Cardiac fibroblast (primary cell): ENCODE data around the gene SCFD2.

Experiments used
- DNase-seq, 2 donors: peaks; one replicate each; pipeline versions ENCODE4 v3.0.0 to v3.0.0-alpha.2; 2010; ENCODE audit warnings: low read depth in 2 of 2
- H3K4me3 ChIP-seq, 2 donors: replicated peaks in 1 of 2; 1 replicate in 1 of 2; 2 replicates in 1 of 2; pipeline ENCODE4 v1.5.1; 2011; ENCODE audit warnings: low read depth in 2 of 2, low read length in 2 of 2, mild to moderate bottlenecking in 2 of 2, moderate library complexity in 1 of 2
- TF ChIP-seq, protein P1 (sequence below): IDR thresholded peaks from one replicate; pipeline ENCODE4 v1.5.1; 2011; ENCODE audit warnings: low read depth, mild to moderate bottlenecking, low read length, inconsistent platforms

The SCFD2 gene

DNA sequence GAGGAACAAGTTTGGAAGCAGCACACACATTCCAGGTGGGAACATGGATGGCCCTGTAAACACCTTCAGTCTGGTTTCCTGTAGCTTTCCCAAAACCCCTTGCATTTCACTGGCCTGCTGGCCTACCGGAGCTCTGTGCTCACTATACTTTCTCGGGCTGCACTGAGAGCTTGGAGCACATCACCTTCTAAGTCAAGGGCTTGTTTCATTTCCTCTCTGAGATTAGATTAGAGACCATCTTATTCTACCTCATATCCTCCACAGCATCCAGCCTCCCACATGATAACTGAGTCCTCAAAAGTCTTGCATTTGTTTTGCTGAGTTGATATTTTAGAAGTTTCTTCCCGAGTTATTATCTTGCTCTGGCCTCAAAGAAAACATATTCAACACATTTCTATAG, 356.0 kb downstream of the SCFD2 start:
- DNase-seq: no peak
- no peak overlapping the region for H3K4me3 ChIP-seq
- TF ChIP-seq, protein P1, sequence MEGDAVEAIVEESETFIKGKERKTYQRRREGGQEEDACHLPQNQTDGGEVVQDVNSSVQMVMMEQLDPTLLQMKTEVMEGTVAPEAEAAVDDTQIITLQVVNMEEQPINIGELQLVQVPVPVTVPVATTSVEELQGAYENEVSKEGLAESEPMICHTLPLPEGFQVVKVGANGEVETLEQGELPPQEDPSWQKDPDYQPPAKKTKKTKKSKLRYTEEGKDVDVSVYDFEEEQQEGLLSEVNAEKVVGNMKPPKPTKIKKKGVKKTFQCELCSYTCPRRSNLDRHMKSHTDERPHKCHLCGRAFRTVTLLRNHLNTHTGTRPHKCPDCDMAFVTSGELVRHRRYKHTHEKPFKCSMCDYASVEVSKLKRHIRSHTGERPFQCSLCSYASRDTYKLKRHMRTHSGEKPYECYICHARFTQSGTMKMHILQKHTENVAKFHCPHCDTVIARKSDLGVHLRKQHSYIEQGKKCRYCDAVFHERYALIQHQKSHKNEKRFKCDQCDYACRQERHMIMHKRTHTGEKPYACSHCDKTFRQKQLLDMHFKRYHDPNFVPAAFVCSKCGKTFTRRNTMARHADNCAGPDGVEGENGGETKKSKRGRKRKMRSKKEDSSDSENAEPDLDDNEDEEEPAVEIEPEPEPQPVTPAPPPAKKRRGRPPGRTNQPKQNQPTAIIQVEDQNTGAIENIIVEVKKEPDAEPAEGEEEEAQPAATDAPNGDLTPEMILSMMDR: no peak

DNA sequence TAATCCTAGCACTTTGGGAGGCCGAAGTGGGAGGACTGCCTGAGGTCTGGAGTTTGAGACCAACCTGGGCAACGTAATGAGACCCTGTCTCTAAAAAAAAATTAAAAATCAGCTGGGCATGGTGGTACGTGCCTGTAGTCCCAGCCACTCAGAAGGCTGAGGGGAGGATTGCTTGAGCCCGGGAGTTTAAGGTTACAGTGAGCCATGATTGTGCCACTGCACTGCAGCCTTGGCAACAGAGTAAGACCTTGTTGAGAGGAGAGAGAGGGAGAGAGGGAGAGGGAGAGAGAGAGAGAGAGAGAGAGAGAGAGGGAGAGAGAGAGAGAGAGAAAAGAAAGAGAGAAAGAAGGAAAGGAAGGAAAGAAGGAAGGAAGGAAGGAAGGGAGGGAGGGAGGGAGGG, 358.8 kb downstream of the SCFD2 start:
- no peak overlapping the region for H3K4me3 ChIP-seq
- DNase-seq: no peak
- TF ChIP-seq, protein P1: no peak

DNA sequence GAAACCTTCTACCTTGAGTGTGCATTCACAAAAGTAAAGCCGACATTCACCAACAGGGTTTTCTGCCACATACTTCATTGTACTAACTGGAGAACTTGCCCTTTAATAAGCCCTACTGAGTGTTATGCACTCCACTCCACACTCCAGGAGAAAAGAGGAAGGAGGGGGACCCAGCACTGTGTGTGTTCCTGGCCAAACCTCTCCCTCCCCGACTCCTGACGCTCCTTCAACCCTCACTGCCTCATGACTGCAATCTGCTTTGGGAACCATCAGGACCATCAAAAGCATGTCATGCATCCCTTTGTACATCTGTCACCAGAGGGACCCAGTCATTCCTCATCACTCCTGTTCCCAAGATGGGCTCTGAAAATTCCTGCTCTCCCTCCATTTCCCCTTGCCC, 360.1 kb downstream of the SCFD2 start:
- no peak overlapping the region for H3K4me3 ChIP-seq
- DNase-seq: no peak
- TF ChIP-seq, protein P1: no peak

DNA sequence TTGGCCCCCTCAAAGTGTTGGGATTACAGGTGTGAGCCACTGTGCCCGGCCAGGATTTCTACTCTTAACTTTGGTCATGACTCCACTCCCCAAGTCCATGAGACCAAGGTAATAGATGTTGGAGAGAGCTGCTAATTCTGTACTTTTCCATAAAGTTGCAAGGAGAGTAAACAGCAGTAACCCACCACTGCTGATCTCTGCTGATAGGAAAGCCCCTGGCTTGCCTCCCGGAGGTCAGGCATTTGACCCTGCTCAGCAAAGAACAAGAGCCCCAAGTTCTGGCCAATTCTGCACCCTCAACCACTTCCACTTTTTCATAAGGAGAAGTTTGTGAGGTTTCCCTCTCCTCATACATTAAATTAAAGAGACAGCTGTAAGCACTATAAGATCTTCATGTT, 360.7 kb downstream of the SCFD2 start:
- DNase-seq: no peak
- H3K4me3 ChIP-seq: no peak overlapping the region
- TF ChIP-seq, protein P1: no peak

DNA sequence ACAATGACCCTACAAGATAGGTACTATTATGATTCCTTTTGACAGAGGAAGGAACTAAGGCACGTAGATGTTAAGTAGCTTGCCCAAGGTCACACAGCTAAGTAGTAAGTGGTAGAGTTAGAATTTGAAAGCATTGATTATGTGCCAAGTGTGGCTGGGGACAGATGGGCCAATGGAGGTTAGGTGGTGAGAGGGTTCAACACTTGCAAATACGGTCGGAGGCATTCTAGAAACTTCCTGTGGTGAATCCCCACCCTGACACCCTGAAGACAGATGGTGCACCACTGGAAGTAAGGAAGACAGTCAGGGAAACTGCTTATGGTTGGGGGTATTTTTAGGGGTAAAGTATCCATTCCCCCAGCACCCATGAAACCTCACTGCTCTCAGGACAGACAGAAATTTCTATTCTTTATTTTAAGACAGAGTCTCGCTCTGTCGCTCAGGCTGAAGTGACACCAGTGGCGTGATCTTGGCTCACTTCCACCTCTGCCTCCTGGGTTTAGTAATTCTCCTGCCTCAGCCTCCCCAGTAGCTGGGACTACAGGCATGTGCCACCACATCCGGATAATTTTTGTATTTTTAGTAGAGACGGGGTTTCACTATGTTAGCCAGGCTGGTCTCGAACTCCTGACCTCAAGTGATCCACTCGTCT, 361.2 kb downstream of the SCFD2 start:
- DNase-seq: no peak
- TF ChIP-seq, protein P1: no peak
- H3K4me3 ChIP-seq: no peak overlapping the region

DNA sequence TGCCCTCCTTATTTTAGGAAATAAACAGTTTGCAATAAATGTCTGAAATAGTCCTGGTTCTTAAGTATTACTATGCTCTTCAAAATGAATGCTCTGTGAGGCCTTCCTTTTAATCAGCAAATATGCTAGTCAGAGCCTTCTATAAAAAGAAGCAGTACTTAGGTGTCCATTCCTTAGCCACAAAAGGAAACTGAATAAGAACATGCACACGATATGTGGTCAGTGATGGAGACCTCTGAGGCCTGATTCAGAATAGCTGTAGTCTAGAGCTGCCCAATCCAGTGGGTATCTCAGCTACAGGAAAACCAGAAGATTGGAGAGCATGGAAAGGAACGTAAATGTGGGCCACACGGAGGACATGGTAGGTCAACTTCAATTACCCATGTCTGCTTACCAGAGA, 361.9 kb downstream of the SCFD2 start:
- TF ChIP-seq, protein P1: no peak

DNA sequence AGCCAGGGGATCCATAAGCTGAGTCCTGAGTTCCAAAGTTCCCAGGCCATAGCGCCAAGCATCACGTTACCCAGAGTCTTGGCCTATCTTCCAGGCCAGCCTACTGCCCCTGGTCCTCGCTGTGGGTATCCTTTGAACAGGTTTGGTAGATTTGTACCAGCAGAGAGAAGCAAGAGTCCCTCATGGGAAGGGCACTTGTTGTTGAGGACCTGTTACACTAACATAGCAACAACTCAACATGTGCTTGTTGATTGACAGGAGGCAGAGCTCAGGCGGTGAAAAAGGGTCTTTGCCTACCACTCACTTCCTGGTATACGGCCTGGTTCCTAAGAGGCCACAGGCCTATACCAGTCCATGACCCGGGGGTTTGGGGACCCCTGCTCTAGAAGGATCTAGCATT, 365.3 kb downstream of the SCFD2 start:
- TF ChIP-seq, protein P1: no peak
- no peak for DNase-seq
- H3K4me3 ChIP-seq: no peak overlapping the region

More for the DNA sequence above, 361.9 kb downstream of the SCFD2 start:
- H3K4me3 ChIP-seq: no peak overlapping the region
- peak in 1 of 2 donors; percentile 15 for DNase-seq
